Uterus (tissue), 4 donors: ENCODE measurements around the gene WDR33. TPM values are rescaled to one million over a fixed set of nuclear protein-coding genes. Genes with fewer than 3 reads are reported as not detected.
"Not testable (repeated sequence)": the region's sequence is repeated elsewhere in the genome, so short reads cannot be mapped to it uniquely, and the experiment has no call there.

ENCODE experiments used
- DNase-seq, 2 donors: peaks; one replicate each; pipeline ENCODE4 v3.0.0-alpha.2; 2019 to 2020
- H3K27ac ChIP-seq, 2 donors: fragments of 200-600 bp; sonication (generic); 1 replicate in 1 of 2; 2 replicates in 1 of 2; pipeline ENCODE4 v1.5.1; 2016 to 2018
- H3K27me3 ChIP-seq, 2 donors: fragments of 200-600 bp; sonication (generic); one replicate each; pipeline ENCODE4 v1.5.1; 2018 to 2019; ENCODE audit warnings: control low read depth in 1 of 2
- H3K36me3 ChIP-seq, 2 donors: fragments of 200-600 bp; sonication (generic); one replicate each; pipeline ENCODE4 v1.5.1; 2019; ENCODE audit warnings: control low read depth in 1 of 2
- H3K4me1 ChIP-seq, 2 donors: fragments of 200-600 bp; sonication (generic); one replicate each; pipeline ENCODE4 v1.5.1; 2018 to 2019; ENCODE audit warnings: control low read depth in 1 of 2
- H3K4me3 ChIP-seq, 2 donors: fragments of 200-600 bp; sonication (generic); 1 replicate in 1 of 2; 2 replicates in 1 of 2; pipeline ENCODE4 v1.5.1; 2018 to 2019; ENCODE audit warnings: mild to moderate bottlenecking in 1 of 2
- H3K9me3 ChIP-seq, 2 donors: fragments of 200-600 bp; sonication (generic); one replicate each; pipeline ENCODE4 v1.5.1; 2019; ENCODE audit warnings: control low read depth in 1 of 2
- POLR2A ChIP-seq, 2 donors: fragments of 450-650 bp; IDR thresholded peaks; one replicate each; pipeline ENCODE4 v1.6.1; 2016; ENCODE audit warnings: antibody characterized with exemption in 2 of 2, mild to moderate bottlenecking in 1 of 2, moderate library complexity in 1 of 2
- intact Hi-C: fragments of 100-400 bp; cut with DNase I; formaldehyde crosslinking; loops from one replicate; pipeline ENCODE4 v1.15.1; 2023; ENCODE audit warnings: low total_unique reads
- total RNA-seq, 4 donors: library from RNA; depleted of rRNA in 3 of 4; stranded (reverse); fragments of >200 nt in 3 of 4; gene quantifications; one replicate each; pipeline versions ENCODE4 v1.1.0 to v1.2.4, GENCODE V29; 2014 to 2023
- TF ChIP-seq, protein P1 (sequence below), 4 experiments: fragments of 200-600 bp in 2 of 4; fragments of 450-650 bp in 2 of 4; sonication (generic) in 2 of 4; IDR thresholded peaks; one replicate each; pipeline ENCODE4 v1.5.1; 2016 to 2019; ENCODE audit warnings: antibody characterized with exemption in 4 of 4, mild to moderate bottlenecking in 2 of 4, moderate library complexity in 1 of 4
- donor health status: DM: yes; HTN: yes; CAD: no.

Gene WDR33
- total RNA-seq, 4 donors from 2014 or later: 27.4 to 98.2 (median 59.7) TPM

DNA sequence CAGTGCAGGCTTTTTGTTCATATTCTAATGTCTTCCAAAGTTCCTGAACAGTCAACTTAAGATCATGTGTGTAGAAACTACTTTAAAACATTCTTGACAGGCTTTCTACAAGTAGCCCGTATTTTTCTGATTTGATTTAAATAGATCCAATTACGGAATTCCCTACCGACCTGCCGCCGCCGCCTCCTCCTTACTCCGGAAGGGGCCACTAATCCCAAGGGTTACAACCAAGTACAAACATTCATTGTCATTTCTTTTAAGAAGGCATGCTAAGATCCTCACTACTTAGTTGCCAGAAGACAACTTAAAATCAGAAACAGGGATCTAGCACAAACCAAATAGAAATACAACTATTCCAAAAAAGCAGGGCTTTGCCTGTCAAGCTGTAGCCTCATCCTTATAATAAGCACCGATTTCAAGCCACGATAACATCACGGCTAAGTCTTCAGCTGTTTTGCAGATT, 784 bp downstream of the WDR33 start:
- H3K27ac ChIP-seq: peak overlapping the region; percentile 91 to 94
- intact Hi-C loops: no loop called here
- TF ChIP-seq, protein P1, sequence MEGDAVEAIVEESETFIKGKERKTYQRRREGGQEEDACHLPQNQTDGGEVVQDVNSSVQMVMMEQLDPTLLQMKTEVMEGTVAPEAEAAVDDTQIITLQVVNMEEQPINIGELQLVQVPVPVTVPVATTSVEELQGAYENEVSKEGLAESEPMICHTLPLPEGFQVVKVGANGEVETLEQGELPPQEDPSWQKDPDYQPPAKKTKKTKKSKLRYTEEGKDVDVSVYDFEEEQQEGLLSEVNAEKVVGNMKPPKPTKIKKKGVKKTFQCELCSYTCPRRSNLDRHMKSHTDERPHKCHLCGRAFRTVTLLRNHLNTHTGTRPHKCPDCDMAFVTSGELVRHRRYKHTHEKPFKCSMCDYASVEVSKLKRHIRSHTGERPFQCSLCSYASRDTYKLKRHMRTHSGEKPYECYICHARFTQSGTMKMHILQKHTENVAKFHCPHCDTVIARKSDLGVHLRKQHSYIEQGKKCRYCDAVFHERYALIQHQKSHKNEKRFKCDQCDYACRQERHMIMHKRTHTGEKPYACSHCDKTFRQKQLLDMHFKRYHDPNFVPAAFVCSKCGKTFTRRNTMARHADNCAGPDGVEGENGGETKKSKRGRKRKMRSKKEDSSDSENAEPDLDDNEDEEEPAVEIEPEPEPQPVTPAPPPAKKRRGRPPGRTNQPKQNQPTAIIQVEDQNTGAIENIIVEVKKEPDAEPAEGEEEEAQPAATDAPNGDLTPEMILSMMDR (IDR thresholded peaks at IDR 0.05): no peak
- TF ChIP-seq POLR2A (IDR thresholded peaks at IDR 0.05): no peak
- H3K4me3 ChIP-seq: peak overlapping the region; percentile 74 to 79
- DNase-seq: no peak
- H3K27me3 ChIP-seq: no peaks in the 10 kb centered on the region
- no peaks in the 10 kb centered on the region for H3K9me3 ChIP-seq
- H3K36me3 ChIP-seq: no peaks in the 10 kb centered on the region
- peaks cover 0 to 5% of the 10 kb centered on the region in 2 donors for H3K4me1 ChIP-seq

DNA sequence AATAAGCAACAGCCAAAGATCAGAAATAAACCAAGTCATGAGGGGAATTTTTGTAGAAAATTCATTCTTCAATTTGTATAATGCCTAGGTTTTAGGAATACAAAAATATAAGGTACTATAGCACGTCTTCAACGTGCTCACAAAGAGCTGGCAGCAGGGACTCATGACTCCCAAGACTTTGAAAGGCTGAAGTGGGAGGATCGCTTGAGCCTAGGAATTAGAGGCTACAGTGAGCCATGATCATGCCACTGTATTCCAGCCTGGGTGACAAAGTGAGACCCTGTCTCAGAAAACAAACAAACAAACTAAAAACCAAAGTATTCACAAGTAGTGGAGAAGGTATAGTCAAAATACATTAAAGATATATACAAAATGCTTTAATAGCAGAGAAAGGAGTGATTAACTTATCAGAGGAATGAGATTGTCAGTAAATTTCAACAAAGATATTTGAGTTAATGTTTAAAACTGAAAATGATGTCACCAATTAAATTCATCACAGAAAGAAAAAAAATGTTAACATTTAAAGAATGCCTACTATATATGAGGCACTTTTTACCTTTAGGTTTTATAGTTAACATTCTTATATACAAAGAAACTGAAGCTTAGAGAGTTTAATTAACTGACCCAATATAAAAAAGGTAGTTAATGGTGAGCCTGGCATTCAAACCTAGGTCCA, 3.2 kb downstream of the WDR33 start:
- no peaks in the 10 kb centered on the region for H3K36me3 ChIP-seq
- H3K4me3 ChIP-seq: no peak overlapping the region
- H3K27ac ChIP-seq: no peak overlapping the region
- no peak for DNase-seq
- intact Hi-C loops: no loop called here
- no peaks in the 10 kb centered on the region for H3K27me3 ChIP-seq
- H3K9me3 ChIP-seq: no peaks in the 10 kb centered on the region
- H3K4me1 ChIP-seq: peaks cover 0 to 5% of the 10 kb centered on the region in 2 donors
- no peak for TF ChIP-seq POLR2A (IDR thresholded peaks at IDR 0.05)

DNA sequence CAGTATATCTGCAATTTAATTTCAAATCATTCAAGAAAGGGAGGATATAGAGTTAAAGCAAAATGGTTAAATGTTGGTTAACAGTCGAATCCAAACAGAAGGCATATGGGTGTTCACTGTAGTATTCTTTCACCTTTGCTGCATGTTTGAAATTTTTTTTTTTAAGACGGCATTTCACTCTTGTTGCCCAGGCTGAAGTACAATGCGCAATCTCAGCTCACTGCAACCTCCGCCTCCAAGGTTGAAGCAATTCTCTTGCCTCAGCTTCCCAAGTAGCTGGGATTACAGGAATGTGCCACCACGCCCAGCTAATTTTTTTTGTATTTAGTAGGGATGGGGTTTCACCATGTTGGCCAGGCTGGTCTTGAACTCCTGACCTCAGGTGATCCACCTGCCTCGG, 4.1 kb downstream of the WDR33 start:
- H3K4me1 ChIP-seq, H3K27ac ChIP-seq: not testable (repeated sequence)

DNA sequence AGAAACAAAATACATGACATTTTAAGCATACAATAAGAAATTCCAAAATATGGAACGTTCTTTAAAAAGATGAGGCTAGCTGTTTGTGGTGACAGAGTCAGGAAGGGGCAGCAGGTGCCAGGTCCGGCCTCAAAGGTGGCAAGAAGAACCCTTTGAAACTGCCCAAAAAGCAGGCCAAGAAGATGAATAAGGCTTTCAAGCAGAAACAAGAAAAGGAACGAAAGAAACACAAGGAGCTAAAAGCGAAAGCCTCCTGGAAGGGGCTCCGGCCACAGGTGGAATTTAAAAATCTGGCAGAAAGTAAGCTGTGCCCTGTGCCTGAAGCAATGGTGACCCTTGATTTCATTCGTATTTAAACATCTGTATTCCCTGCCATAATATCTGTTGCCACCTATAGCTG, 5.5 kb downstream of the WDR33 start:
- Histone ChIP-seq H3K4me3 (no peak overlapping the region), H3K9me3 (no peaks in the 10 kb centered on the region), H3K4me1 (peaks cover 0 to 5% of the 10 kb centered on the region in 2 donors), H3K36me3 (no peaks in the 10 kb centered on the region), H3K27me3 (no peaks in the 10 kb centered on the region), H3K27ac (no peak overlapping the region)
- DNase-seq: no peak
- no peak for TF ChIP-seq POLR2A (IDR thresholded peaks at IDR 0.05)
- TF ChIP-seq, protein P1 (IDR thresholded peaks at IDR 0.05): no peak
- intact Hi-C loops: no loop called here

More for the DNA sequence above, 4.1 kb downstream of the WDR33 start:
- H3K4me3 ChIP-seq, H3K36me3 ChIP-seq, H3K9me3 ChIP-seq, H3K27me3 ChIP-seq, DNase-seq, intact Hi-C loops: not testable (repeated sequence)

DNA sequence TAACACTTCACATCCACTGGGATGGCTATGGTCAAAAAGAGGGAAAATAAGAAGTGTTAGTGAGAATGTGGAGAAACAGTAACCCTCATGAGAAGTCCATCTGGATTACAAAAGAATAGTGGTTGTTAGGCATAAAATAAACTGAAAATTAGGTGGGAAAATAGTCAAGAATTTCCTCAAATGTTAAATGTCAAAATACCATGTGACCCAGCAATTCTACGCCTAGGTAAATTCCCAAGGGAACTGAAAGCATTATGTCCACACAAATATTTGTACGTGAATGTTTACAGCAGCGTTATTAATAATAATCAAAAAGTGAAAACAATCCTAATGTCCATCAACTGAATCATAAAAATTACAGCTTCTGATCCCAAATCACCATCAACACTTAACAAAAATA, 11.0 kb downstream of the WDR33 start:
- peaks cover 3 to 6% of the 10 kb centered on the region in 2 donors for H3K4me1 ChIP-seq
- H3K27me3 ChIP-seq: no peaks in the 10 kb centered on the region

DNA sequence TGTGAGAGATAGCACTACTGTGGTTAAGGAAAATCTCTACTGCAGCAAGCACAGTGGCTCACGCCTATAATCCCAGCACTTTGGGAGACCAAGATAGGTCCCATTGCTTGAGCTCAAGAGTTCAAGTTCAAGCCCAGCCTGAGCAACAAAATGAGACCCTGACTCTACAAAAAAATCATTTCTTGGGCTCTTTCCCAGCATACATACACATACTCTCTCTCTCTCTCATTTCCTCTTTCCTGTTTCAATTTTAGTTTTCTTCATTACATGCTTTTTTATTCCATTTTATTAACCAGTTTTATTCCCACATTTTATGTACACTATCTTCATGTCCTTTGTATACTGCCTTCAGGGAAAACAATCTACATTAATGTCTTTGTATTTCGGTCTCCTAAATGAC, 14.6 kb downstream of the WDR33 start:
- H3K4me1 ChIP-seq: peaks cover 3 to 6% of the 10 kb centered on the region in 2 donors
- no peak for DNase-seq
- H3K27ac ChIP-seq: no peak overlapping the region
- no peaks in the 10 kb centered on the region for H3K9me3 ChIP-seq
- no peaks in the 10 kb centered on the region for H3K36me3 ChIP-seq
- H3K27me3 ChIP-seq: no peaks in the 10 kb centered on the region
- intact Hi-C loops: no loop called here
- no peak for TF ChIP-seq POLR2A (IDR thresholded peaks at IDR 0.05)
- TF ChIP-seq, protein P1 (IDR thresholded peaks at IDR 0.05): no peak
- no peak overlapping the region for H3K4me3 ChIP-seq

More for the DNA sequence above, 11.0 kb downstream of the WDR33 start:
- no peaks in the 10 kb centered on the region for H3K9me3 ChIP-seq
- intact Hi-C loops: no loop called here
- H3K36me3 ChIP-seq: no peaks in the 10 kb centered on the region
- no peak for DNase-seq
- H3K4me3 ChIP-seq: no peak overlapping the region
- H3K27ac ChIP-seq: no peak overlapping the region
- TF ChIP-seq, protein P1 (IDR thresholded peaks at IDR 0.05): no peak
- no peak for TF ChIP-seq POLR2A (IDR thresholded peaks at IDR 0.05)

DNA sequence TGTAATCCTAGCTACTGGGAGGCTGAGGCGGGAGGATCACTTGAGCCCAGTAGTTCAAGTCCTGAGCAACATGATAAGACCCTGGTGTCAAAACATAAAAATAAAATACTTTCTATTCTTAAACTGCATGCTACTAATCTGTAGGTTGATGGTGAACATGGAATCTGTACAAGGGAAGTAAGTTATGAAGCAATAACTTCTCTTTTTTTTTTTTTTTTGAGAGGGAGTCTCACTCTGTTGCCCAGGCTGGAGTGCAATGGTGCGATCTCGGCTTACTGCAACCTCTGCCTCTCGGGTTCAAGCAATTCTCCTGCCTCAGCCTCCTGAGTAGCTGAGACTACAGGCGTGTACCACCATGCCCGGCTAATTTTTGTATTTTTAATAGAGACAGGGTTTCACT, 16.1 kb downstream of the WDR33 start:
- H3K36me3 ChIP-seq, H3K4me3 ChIP-seq, H3K4me1 ChIP-seq, H3K27ac ChIP-seq, DNase-seq, H3K27me3 ChIP-seq, H3K9me3 ChIP-seq, intact Hi-C loops: not testable (repeated sequence)
